Activated CD4-positive, alpha-beta T cell treated with anti-CD3 and anti-CD28 coated beads, Interleukin-10, Interleukin-2, amounts not matched to agents 100 ng/mL and 50 ng/mL, durations not matched to agents 16 hours and 8 hours (primary cell): ENCODE data around the gene RSAD2.
"Not testable (repeated sequence)": the region's sequence is repeated elsewhere in the genome, so short reads cannot be mapped to it uniquely, and the experiment has no call there.

ENCODE experiments used
- DNase-seq: peaks from one replicate; pipeline ENCODE4 v3.0.0-alpha.2; 2020

RSAD2 gene

DNA sequence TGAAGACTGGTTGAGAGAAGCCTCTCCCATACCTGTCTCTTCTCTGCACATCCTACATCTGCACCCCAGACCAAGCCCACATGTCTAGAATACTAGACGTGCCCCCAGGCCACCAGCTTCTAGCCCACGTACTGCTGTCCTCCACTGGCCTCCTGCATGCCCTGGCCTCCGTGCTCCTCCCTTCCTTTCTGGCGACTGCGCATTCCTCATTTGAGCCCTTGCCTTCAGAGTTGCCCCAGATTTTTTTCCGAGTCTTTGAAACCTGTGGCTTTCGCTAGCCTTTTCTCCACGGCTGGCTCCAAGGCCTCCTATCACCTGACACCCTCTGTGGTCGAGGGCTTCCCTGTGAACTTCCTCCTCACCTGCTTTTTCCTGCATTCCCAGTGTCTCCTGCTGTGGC lies 50.9 kb downstream of the RSAD2 start:
- DNase-seq: no peak

DNA sequence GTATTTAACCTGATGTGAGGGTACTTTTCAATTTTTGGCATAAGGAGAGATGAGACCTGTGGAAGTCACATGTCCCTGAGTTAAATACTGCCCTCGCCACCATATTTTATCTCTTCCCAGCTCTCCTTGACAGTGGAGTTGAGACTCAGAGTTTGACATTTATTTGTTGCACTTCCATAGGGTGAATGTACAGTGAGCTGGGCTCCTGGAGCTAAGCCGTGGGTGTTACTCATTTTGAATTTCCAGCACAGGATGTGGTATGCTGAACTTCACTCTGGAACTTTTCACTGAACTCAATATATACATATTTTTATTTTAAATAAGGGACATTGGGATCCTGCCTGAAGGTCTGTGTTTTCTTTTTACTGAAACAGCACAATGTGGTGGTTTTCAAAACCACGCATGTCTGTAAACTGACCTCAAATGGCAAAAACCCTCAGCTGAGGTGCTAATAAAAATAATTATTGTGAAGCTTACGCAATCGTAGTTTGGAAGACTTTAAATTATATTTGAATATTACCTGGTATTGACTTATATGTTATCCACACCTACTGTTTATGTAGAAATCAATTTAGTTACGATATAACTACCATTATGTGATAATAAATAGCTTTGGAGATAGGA lies 51.7 kb downstream of the RSAD2 start:
- no peak for DNase-seq

DNA sequence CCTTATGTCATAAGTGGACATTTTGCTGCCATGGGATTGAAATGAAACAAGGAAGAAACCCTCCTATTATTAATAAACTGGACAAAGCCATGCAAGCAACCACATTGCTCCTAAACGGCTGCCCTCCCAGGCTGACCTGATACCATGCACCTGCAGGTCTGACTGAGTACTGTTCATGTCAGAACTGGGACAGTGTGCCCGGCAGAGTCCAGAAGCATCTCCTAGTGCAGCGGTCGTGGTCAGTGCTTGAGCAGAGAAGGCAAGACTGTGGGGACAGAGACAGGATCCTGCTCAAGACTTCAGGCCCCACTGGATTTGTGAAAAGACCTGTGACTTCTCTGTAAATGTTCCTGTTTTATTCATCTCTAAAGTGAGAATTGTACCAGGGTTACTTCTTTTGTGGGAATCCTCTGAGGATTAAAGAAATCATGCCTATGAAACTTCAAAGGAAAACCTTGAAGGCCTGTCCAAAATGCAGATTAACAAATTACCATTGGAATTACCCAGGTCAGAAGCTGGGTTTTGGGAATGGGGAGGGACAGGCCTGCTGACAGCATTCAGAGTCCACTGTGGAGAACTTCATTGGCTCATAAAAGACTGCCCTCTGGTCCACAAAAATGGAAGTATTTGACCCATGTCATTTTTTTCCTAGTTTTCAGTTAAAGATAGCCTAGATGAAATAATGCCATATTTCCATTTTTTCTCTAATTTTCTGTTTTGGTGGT lies 53.5 kb downstream of the RSAD2 start:
- DNase-seq: no peak

DNA sequence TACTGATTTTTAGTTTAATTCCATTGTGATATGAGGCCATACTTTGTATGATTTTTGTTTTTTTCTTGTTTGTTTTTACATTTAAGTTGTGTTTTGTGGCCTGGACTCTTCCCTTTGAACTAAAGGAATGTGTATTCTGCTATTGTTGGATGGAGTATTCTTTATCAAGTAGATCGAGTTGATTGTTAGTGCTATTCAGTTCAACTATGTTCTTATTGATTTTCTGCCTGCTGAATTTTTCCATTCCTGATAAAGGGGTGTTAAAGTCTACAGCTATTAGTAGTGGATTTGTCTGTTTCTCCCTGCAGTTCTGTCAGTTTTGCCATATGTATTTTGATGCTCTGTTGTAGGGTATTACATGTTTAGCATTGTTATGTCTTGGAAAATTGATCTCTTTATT lies 54.2 kb downstream of the RSAD2 start:
- DNase-seq: no peak

DNA sequence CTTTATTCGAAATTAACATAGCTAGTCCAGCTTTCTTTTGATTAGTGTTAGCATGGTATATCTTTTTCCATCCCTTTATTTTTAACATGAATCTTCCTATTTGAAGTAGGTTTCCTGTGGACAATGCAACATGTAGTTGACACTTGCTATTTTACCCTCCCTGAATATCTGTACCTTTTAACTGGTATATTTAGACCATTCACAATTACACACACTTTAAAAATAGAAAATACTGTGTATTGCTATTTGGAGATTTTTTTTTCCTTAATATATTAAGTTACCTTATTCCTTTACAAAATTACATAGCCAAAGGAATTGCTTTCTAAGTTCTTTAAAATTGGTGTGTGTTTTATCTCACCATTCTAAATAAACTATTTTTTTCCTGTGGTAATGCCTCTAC lies 54.6 kb downstream of the RSAD2 start:
- DNase-seq: no peak

DNA sequence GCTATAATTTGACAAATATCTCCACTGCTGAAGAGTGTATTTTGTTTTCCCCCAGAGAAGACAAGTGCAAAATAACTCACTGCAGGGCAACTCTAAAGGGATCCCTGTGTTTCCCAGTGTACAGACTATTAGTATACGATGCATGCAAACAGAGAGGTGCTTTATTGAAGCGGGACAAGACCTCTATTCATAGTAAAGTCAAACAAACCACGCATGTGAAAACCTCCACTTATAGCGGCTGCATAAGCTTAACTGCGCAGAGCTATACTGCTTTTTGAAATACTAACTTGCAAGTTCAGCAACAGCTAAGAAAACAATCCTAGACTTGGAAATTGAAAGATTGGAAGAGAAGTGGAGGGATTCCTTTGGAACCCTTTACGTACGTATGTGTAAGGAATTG lies 55.3 kb downstream of the RSAD2 start:
- no peak for DNase-seq

DNA sequence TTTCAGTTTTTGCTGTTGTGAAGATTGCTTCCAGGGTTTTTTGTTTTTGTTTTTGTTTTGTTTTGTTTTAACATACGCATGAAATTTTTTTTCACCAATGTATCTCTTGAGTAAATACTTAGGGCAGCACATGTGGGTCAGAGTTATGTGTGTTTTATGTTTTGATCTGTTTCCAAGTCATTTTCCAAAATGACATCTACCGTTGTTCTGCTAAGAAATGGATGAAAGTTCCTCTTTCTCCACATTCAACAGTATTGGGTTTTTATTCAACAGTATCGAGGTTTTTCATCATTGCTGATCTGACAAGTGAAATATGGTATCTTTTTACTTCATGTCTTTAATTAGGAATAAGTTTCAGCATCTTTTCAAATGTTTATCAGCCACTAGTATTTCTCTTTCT lies 56.3 kb downstream of the RSAD2 start:
- no peak for DNase-seq

DNA sequence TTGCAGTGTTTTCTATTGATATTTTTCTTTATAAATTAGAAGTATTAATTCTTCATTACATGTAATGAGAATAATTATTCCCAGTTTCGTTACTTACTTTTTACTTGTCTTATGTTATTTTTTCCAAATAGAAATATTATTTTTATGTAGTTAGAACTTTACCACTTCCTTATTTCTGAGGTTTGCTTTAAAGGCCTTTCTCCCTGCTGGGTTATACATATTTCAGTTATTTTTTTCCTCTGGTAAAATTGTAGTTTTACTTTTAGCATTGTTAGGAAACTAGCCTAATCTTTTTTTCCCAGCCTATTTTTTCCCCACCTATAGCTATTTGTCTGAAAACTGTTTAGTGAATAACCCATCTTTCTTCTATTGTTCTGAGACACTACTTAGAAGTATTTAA lies 56.8 kb downstream of the RSAD2 start:
- no peak for DNase-seq

DNA sequence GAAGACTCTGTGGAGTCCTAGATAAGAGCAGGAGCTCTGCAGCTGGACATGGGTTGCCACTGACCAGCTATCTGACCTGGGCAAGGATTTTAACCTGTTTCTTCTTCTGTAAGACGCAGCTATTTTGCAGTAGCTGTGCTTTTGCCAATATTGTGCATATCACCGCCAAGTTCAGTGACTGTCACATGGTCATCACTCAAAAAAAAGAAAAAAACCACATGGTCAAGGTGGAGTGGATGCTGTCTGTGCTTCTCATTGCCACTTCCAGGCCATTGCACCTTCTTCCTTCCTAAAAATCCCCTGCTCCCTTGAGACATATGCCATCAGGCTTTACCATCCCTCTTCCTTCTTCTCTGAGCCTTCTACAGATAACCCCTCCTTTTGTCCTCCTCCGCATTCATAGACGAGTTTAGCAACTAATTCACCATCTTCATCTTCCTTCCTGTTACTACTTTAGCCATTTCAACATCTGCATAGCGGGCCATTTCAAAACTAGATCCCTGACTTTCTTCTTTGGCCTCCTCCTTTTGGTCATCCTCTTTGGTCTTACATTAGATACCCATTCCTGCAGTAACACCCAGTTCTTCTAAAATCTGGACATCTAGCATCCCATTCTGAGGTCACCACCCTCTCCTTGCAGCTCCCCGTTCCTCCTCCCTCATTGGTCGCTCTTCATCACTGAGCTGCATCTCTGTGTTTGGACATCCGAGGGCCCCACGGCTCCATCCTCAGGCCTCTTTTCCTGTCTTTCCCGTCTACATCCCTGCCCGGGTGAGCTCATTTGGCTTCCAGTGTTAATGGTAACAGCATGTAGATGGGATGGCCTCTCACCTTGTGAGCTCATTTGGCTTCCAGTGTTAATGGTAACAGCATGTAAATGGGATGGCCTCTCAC lies 57.4 kb downstream of the RSAD2 start:
- DNase-seq: no peak

DNA sequence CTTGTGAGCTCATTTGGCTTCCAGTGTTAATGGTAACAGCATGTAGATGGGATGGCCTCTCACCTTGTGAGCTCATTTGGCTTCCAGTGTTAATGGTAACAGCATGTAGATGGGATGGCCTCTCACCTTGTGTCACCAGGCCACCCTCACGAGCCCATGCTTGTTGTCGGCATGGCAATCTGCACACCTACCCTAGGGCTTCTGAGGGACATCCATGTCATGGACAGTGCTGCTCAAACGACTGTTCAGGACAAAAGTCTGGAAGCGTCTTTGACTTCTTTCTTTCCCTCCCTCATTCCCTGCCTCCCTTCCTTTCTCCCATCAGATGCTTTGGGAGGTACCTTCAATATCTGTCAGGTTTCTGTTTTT lies 58.1 kb downstream of the RSAD2 start:
- DNase-seq: not testable (repeated sequence)

DNA sequence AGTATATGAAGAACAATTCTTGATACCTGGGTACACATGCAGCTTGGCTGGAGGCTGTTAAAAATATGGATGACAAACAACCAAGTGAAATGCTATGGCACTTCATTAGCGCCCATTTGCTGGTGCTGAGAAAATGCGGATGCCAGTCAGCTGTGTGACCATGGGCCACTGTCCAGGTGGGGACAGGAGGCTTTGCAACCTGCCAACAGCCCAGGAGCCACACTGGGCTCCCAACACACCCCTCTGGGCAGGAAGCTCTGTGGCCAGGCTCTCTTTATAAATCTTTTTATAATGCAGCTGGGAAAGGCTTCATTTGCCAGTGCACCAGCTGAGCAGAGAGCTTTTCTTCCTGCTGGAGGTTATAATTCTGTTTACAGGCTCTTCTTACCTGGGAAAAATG lies 59.6 kb downstream of the RSAD2 start:
- no peak for DNase-seq

DNA sequence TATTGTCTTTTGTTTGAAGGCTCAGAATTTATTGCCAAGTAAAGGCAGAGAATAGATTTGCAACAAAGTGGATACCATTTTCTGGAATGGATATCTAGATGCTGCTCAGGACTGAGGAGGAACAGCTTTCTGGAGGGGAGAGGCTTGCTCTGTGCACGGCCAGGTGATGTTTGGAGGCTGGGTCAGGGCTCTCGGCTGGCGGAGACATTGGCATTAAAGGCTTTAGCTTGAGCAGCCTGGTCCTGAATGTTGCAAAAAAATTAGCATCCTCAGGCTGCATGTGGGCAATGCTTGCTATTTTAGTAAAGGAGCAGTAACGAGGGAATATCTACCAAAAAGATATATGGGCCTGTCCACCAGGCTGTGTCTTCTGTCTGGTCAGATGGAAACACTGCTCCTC lies 60.0 kb downstream of the RSAD2 start:
- no peak for DNase-seq

DNA sequence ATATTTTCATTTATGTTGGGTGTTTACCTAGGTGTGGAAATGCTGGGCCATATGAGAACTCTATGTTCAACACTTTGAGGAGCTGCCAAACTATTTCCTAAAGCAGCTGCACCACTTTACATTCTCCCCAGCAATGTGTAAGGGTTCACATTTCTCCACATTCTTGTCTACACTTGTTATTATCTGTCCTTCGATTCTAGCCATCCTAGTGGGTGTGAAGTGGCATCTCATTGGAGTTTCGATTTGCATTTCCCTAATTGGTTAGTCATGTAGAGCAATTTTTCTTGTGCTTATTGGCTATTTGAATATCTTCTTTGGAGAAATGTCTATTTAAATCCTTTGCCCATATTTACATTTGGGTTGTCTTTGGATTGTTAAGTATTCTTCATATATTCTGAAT lies 61.5 kb downstream of the RSAD2 start:
- DNase-seq: no peak

DNA sequence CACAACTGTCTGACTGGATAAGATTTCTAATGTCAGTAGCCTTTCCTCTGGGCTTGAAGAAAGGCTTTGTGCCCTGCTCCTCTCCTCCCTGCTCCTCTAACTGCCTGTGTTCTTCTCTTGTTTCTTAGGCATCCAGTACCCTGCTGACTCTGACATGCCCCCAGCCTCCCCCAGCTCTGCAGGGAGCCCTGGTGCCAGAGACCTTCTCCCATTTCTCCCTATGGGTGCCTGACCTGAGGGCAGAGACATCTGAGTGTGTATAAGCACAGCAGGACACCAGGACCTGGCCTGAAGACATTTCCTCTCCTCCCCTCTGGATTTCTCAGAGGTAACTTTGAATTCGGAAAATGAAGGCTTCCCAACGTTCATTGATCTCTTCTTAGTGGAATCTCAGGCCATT lies 63.2 kb downstream of the RSAD2 start:
- no peak for DNase-seq

DNA sequence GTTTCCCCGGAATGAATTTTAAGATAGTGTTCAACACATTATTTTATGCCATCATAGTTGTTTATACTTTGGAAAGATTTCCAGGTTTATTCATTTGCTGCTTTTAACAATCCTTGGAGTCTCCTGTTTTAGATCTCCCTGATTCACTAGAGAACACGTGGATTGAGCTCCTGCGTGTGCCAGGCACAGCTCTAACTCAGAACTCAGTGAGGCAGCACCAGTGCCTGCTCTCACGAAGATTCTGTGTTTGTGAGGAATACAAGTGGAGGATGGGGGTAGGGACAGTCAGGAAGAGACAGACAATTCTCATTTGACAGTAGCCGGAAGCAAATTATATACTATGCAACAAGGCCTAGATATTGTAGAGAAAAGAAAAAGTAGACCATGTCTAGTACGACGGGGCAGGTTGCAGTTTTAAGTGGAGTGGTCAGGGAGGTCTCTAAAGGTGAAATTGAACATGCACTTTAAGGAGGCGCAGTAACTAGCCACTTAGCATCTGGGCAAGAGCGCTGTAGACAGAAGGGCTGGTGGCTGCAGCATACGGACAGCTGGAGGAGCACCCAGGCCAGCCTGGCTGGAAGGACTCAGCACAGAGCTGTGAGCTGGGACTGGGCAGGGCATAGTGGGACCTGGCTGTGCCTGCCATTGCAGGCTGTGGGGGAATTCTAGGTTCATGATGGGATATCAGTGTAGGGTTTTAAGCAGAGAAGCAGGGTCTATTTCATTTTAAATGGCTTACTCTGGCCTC lies 63.9 kb downstream of the RSAD2 start:
- DNase-seq: no peak

DNA sequence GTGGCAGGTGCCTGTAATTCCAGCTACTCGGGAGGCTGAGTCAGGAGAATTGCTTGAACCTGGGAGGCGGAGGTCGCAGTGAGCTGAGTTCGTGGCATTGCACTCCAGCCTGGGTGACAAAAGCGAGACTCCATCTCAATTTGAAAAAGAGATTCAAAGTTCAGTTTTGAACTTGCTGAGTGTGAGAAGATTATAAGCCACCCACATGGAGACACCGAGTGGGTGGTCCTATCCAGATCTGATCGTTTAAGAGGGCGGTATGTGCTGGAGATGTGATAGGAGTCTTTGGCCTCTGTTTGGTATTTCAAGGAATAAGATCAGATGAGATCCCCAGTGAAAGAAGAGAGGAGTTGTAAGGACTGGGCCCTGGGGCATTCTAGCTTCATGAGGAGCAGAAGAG lies 65.3 kb downstream of the RSAD2 start:
- no peak for DNase-seq

DNA sequence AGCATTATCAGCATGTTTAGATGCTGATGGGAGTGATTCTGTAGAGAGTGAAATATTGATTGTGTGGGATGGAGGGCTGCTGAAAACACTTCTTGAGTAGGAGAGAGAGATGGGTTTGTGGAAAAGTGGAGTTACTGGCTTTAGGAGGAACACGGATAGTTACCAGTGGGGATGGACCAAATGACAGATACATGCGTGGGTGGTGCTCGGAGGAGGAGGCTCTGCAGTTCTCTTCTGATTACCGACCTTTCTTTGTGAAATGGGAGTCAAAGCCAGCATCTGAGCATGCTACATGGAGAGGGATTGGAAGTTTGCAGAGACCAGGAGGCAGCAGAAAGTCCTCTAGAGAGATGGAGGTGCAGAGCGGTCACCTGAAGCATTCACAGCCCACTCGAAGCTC lies 65.9 kb downstream of the RSAD2 start:
- DNase-seq: no peak

DNA sequence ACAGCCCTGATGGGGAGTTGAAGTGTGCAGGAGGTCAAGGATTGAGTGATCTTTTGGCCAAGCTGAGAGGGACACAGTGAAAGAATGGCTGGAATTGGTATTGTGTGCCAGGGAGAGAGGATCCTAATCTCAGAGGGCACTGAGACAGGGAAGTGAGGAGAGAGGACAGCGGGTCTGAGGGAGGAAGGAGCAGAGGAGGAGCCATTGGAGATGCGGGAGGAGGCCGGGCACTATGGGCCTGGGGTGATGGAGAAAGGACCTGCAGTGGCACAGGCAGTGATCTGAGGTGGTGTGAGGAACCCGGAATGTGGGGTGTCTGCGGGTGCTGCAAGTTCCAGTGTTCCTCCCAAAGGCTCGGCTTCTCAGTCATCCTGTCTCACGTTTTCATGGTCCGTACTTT lies 66.4 kb downstream of the RSAD2 start:
- no peak for DNase-seq

DNA sequence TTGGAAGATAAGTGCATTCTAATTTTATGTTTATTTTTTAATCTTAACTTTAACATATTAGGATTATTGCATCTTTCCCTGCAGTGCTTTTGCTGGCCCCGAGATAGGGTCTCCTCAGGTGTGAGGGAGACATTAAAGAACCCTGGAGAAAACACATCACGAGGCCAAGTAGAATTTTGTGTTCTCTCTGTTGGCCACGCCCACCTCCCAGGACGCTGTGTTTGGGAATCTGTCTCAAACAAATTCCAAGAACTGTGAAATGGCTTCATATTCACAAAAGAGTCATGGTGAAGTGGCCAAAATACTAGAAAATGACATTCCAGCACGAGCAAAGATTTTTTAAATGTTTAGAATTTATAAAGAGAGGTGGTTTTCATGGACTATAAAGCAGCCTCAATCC lies 67.0 kb downstream of the RSAD2 start:
- no peak for DNase-seq

DNA sequence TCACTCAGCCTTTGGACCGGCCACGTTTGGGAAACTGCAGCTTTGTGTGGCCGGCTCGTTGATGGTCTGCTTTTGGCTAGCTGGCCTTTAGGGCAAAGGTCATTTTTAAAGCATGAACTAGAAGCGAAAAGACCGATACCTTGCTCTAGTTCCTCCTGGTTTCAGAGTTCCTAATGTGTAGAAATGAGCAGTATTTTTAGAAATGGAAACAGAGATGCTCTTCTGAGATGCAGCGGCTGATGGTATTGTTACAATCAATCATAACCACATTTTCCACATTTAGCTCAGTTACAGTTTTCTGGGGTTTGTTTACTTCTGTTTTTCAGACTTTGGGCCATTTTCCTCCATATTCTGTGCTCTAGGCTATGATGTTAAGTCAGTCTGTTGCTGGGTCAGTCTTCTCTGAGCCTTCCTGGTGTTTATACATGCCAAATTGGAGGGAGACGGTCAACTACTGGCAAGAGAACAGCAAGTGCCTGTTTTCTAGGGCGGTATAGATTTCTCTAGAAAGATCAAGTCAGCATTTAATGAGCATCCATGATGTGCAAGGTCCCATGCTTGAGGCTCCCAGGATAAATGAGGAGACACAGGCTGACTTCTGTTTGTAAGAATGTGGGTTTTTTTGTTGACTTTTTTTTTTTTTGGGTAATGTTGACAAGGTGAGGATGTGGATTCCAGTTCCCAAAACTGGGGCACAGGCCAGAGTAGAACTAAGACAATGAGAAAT lies 67.7 kb downstream of the RSAD2 start:
- DNase-seq: peak; percentile 14

DNA sequence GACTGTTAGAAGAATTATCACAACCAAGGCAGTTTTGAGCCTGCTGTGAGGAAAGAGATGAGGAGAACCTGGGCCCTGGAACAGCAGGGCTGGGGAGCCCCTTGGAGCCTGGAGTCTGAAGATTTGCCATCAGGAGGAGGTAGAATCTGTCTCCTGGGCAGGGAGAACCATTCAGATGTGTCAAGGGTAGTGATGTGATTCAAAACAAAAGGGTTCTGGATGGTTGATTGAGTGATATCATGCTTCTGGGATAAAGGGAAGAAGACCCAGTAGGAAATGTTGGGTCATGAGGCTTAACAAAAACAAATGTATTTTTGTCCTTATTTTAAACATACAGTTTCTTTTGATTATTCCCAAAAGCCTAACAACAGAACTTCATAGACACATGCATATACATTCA lies 68.2 kb downstream of the RSAD2 start:
- DNase-seq: no peak

DNA sequence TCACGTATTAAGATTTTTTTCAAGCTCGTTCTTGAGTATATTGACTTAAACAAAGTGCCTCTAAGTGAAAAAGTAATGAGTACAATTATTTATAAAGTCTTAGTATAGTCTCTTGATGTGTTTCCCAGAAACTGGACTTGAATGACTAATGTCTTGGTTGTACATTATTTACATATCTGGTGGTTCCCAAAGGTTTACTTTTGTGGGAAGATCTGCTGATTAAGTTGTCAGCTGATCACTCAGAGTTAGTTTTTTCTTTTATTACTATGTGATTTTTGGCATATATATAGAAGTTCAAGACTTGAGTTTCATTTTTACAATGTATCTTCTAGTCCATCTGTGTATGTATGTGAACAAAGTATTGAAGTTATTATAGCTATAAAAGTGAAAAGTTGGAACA lies 69.1 kb downstream of the RSAD2 start:
- peak; percentile 61 for DNase-seq
